ENCODE results near the gene CAMKMT. TPM values are rescaled to one million over a fixed set of nuclear protein-coding genes. Genes with fewer than 3 reads are reported as not detected.

The CAMKMT gene
- total RNA-seq, 2 experiments from 2014 or later, result 12.9 to 13.3 TPM

DNA sequence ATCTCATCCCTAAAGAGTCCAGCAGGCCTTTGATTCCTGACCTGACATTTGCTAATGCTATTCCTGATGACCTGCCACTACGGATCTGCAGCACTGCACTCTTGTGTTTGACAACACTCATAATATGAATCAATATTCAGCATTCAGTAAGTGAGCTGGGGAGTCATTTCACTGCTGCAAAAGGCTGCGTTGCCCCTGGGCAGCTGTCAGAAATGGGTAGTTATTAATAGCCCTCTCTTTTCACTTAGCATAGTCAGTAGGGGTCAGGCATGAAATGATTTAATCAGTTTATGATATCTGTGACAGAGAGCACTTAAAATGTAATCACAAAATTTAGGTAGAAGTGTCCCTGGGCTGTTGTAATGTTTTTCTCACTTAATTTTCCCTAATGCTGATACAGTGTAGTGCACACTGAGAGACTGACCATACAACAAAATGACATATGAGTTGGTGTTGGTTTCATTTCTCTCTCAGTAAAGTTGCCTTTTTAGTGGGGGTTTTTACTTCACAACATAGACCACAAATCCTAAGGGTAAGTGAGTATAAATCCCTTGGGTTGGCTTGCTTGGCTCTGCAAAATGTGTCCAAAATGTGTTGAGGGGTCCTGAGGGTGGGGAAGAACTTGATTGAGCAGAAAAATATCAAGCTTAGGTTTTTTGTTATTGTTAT lies 184.8 kb downstream of the CAMKMT start:
- Mint-ChIP-seq H3K9me3 (no peaks in the 10 kb centered on the region), H3K27me3 (no peaks in the 10 kb centered on the region), H3K4me1 (peaks cover 5% of the 10 kb centered on the region), H3K4me3 (no peak overlapping the region), H3K27ac (no peak overlapping the region), H3K36me3 (peaks cover 2% of the 10 kb centered on the region)
- no peak for DNase-seq
- ATAC-seq (ENCODE audit: low read depth), result no peak
- POLR2A ChIA-PET, result no interaction called here

DNA sequence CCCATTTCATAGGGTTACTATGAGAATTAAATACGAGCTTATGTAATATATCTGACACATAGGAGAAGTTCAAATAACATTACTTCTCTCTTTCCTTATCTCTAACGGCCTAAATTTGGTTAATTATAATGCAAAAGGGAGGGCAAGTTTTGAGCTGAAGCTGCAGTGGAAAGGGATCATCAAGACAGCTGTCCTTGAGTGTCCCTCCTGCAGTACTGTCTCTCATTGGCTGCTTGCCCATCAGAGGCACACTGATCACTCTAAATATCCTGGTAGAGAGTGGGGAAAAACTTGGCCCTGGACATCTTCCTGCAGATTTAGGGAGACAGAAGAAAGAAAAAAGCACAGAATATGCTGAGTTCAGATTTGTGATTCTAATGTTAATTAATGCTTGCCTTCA lies 186.0 kb downstream of the CAMKMT start:
- Mint-ChIP-seq H3K36me3 (peaks cover 2% of the 10 kb centered on the region), H3K4me3 (no peak overlapping the region), H3K4me1 (peaks cover 5% of the 10 kb centered on the region), H3K9me3 (no peaks in the 10 kb centered on the region), H3K27me3 (no peaks in the 10 kb centered on the region), H3K27ac (no peak overlapping the region)
- DNase-seq (no peak), ATAC-seq (ENCODE audit: low read depth) (no peak)
- POLR2A ChIA-PET, result no interaction called here

- no peak for ATAC-seq (ENCODE audit: low read depth)
Observed at GRCh38 chr2:44548221-44549098, 186.7 kb downstream of the CAMKMT start.

GRCh38 chr2:44549099-44549471 lies 187.3 kb downstream of the CAMKMT start:
- Mint-ChIP-seq H3K4me1 (peaks cover 5% of the 10 kb centered on the region), H3K27ac (no peak overlapping the region), H3K27me3 (no peaks in the 10 kb centered on the region), H3K36me3 (peaks cover 4% of the 10 kb centered on the region), H3K4me3 (no peak overlapping the region), H3K9me3 (no peaks in the 10 kb centered on the region)
- DNase-seq, result no peak
- no peak for ATAC-seq (ENCODE audit: low read depth)
- POLR2A ChIA-PET, result no interaction called here

More at GRCh38 chr2:44548221-44549098, 186.7 kb downstream of the CAMKMT start:
- DNase-seq, result no peak
- Mint-ChIP-seq H3K27ac (no peak overlapping the region), H3K27me3 (no peaks in the 10 kb centered on the region), H3K4me3 (no peak overlapping the region), H3K9me3 (no peaks in the 10 kb centered on the region), H3K36me3 (peaks cover 2% of the 10 kb centered on the region), H3K4me1 (peaks cover 5% of the 10 kb centered on the region)
- POLR2A ChIA-PET, result no interaction called here

GRCh38 chr2:44549856-44550255 lies 188.1 kb downstream of the CAMKMT start:
- Mint-ChIP-seq H3K4me3 (no peak overlapping the region), H3K36me3 (peaks cover 4% of the 10 kb centered on the region), H3K9me3 (no peaks in the 10 kb centered on the region), H3K27ac (no peak overlapping the region), H3K4me1 (peaks cover 5% of the 10 kb centered on the region), H3K27me3 (no peaks in the 10 kb centered on the region)
- ATAC-seq (ENCODE audit: low read depth), result no peak
- POLR2A ChIA-PET, result no interaction called here
- DNase-seq, result no peak

- H3K36me3 Mint-ChIP-seq, result peaks cover 4% of the 10 kb centered on the region
- no peaks in the 10 kb centered on the region for H3K9me3 Mint-ChIP-seq
- H3K27me3 Mint-ChIP-seq, result no peaks in the 10 kb centered on the region
- POLR2A ChIA-PET, result no interaction called here
- H3K4me1 Mint-ChIP-seq, result peaks cover 5% of the 10 kb centered on the region
- H3K4me3 Mint-ChIP-seq, result no peak overlapping the region
- ATAC-seq (ENCODE audit: low read depth) (no peak), DNase-seq (no peak)
- no peak overlapping the region for H3K27ac Mint-ChIP-seq
Observed at GRCh38 chr2:44550561-44550960, 188.8 kb downstream of the CAMKMT start.

DNA sequence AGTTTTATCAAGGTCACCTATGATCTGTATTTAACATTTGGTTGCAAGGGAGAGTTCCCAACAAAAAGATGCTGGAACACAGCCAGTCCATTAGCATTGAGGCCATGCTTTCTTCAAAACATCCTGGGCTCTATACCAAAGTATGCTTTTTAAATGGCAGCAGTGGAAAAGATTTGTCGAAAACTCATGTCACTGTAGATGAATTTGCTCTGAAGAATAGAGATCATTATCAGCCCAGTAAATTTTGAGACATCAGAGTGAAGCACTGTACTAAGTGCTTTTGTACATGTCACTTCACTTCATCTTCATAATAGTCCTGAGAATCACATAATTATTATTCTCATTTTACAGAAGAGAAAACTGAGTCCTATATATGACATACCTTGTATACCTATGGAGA lies 189.8 kb downstream of the CAMKMT start:
- no peaks in the 10 kb centered on the region for H3K27me3 Mint-ChIP-seq
- H3K4me1 Mint-ChIP-seq, result peaks cover 5% of the 10 kb centered on the region
- no peak overlapping the region for H3K27ac Mint-ChIP-seq
- H3K36me3 Mint-ChIP-seq, result peaks cover 6% of the 10 kb centered on the region
- H3K4me3 Mint-ChIP-seq, result no peak overlapping the region
- ATAC-seq (ENCODE audit: low read depth) (no peak), DNase-seq (no peak)
- H3K9me3 Mint-ChIP-seq, result no peaks in the 10 kb centered on the region
- POLR2A ChIA-PET, result no interaction called here

DNA sequence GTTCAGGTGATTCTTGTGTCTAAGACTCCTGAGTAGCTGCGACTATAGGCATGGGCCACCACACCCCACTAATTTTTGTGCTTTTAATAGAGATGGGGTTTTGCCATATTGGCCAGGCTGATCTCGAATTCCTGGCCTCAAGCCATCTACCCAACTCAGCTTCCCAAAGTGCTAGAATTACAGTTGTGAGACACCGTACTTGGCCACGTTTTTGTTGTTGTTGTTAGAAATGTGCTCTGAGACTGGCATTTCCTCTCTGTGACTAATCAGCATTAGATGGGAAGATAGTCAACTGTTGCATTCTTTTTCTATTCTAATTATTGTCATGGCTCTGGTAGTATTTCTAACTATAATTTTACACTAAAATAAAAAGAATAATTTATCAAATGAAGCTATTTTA lies 191.7 kb downstream of the CAMKMT start:
- no peak for ATAC-seq (ENCODE audit: low read depth)
- Mint-ChIP-seq H3K4me3 (no peak overlapping the region), H3K4me1 (peaks cover 5% of the 10 kb centered on the region), H3K9me3 (no peaks in the 10 kb centered on the region), H3K27ac (no peak overlapping the region), H3K27me3 (no peaks in the 10 kb centered on the region), H3K36me3 (peaks cover 6% of the 10 kb centered on the region)
- DNase-seq, result no peak
- POLR2A ChIA-PET, result no interaction called here

DNA sequence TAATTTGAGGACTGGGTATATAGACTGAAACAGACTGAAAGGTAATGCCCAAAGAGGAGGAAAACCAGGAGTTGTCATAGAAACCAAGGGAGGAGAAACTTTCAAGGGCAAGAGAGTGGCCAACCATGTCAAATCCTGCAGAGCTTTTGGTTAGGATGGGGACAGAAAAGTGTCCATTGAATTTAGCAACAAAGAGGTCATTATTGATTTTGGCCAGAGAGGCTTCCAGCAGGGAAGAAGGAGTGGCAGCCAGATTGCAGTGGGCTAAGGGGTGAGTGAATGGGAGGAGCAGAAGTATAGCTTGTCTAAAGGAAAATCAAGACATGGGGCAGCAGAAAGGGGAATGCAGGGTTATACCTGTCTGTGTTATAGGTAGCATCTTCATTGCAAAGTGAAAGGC lies 194.0 kb downstream of the CAMKMT start:
- H3K36me3 Mint-ChIP-seq, result peaks cover 3% of the 10 kb centered on the region
- H3K27ac Mint-ChIP-seq, result no peak overlapping the region
- DNase-seq (no peak), ATAC-seq (ENCODE audit: low read depth) (no peak)
- no peaks in the 10 kb centered on the region for H3K4me1 Mint-ChIP-seq
- no peak overlapping the region for H3K4me3 Mint-ChIP-seq
- no peaks in the 10 kb centered on the region for H3K9me3 Mint-ChIP-seq
- H3K27me3 Mint-ChIP-seq, result no peaks in the 10 kb centered on the region
- POLR2A ChIA-PET, result no interaction called here

DNA sequence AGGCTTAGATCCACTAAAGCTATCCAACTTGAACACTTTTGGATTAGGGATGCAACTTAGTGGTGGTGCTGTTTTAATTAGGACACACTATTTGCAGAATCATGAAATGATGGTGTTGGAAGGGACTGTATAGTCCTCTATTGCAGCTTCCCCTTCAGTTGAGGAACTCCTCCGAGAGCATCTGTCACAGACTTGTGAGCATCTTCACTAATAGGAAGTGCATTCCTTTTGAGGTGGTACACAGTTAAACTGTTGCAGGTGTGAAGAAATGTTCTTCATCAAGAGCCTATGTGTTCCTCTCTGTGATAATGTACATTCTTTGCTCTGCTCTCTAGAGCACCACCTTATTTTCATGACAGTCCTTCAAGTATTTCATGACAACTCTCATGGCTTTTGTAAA lies 197.4 kb downstream of the CAMKMT start:
- Mint-ChIP-seq H3K27me3 (no peaks in the 10 kb centered on the region), H3K9me3 (no peaks in the 10 kb centered on the region), H3K4me1 (no peaks in the 10 kb centered on the region), H3K4me3 (no peak overlapping the region), H3K27ac (no peak overlapping the region), H3K36me3 (peaks cover 2% of the 10 kb centered on the region)
- ATAC-seq (ENCODE audit: low read depth) (no peak), DNase-seq (no peak)
- POLR2A ChIA-PET, result no interaction called here

GRCh38 chr2:44560352-44560751 lies 198.6 kb downstream of the CAMKMT start:
- H3K4me3 Mint-ChIP-seq, result no peak overlapping the region
- POLR2A ChIA-PET, result interaction anchor here (0.5 kb wide), 1 partner anchor 193 kb away, joined by 3 read pairs; no protein-coding TSS in a partner anchor

DNA sequence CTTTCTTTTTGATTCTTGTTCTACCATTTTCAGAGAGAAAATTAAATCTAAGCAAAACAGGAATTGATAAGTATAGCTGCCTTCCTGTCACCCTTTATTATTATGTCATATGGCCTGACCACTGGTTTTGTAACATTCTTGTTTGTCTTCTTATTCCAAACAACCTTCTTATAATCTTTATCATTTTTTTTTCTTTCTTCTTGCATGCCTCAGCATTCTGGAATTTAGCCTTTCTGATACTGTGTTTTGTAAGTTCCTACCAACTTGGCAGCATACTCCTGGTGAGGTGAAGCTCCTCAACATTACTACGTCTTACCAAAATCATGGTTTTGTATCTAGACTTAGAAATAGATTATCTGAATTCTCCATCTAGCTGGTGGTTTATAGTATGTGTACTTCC lies 199.2 kb downstream of the CAMKMT start:
- H3K4me1 Mint-ChIP-seq, result no peaks in the 10 kb centered on the region
- no peaks in the 10 kb centered on the region for H3K36me3 Mint-ChIP-seq
- no peak overlapping the region for H3K4me3 Mint-ChIP-seq
- no peak overlapping the region for H3K27ac Mint-ChIP-seq
- no peak for ATAC-seq (ENCODE audit: low read depth)
- DNase-seq, result no peak
- H3K27me3 Mint-ChIP-seq, result no peaks in the 10 kb centered on the region
- POLR2A ChIA-PET, result no interaction called here
- no peaks in the 10 kb centered on the region for H3K9me3 Mint-ChIP-seq

More at GRCh38 chr2:44560352-44560751, 198.6 kb downstream of the CAMKMT start:
- Mint-ChIP-seq H3K27ac (no peak overlapping the region), H3K9me3 (no peaks in the 10 kb centered on the region), H3K27me3 (no peaks in the 10 kb centered on the region), H3K4me1 (no peaks in the 10 kb centered on the region), H3K36me3 (peaks cover 2% of the 10 kb centered on the region)
- DNase-seq (no peak), ATAC-seq (ENCODE audit: low read depth) (no peak)

- H3K4me3 Mint-ChIP-seq, result no peak overlapping the region
- no peak for DNase-seq
- POLR2A ChIA-PET, result no interaction called here
- H3K27me3 Mint-ChIP-seq, result no peaks in the 10 kb centered on the region
- no peak for ATAC-seq (ENCODE audit: low read depth)
- H3K9me3 Mint-ChIP-seq, result no peaks in the 10 kb centered on the region
- H3K4me1 Mint-ChIP-seq, result no peaks in the 10 kb centered on the region
- H3K27ac Mint-ChIP-seq, result no peak overlapping the region
- no peaks in the 10 kb centered on the region for H3K36me3 Mint-ChIP-seq
Observed at GRCh38 chr2:44562737-44563136, 201.0 kb downstream of the CAMKMT start.

GRCh38 chr2:44564752-44565151 lies 203.0 kb downstream of the CAMKMT start:
- Mint-ChIP-seq H3K27ac (no peak overlapping the region), H3K9me3 (no peaks in the 10 kb centered on the region), H3K4me1 (peaks cover 4% of the 10 kb centered on the region), H3K4me3 (no peak overlapping the region), H3K36me3 (no peaks in the 10 kb centered on the region), H3K27me3 (no peaks in the 10 kb centered on the region)
- ATAC-seq (ENCODE audit: low read depth) (no peak), DNase-seq (no peak)
- POLR2A ChIA-PET, result no interaction called here

All from activated naive CD8-positive, alpha-beta T cell treated with anti-CD3 and anti-CD28 coated beads, Interleukin-2, amount 10 ng/mL, durations not matched to agents 7 days and 5 days (primary cell).